ENCODE measurements around the gene GJA4.

The GJA4 gene

GRCh38 chr1:34843392-34844251 lies 50.8 kb downstream of the GJA4 start:
- H3K4me3 ChIP-seq (ENCODE audit: low read depth, low read length) = no peak overlapping the region
- ChIA-PET POLR2A (interaction anchor here (1.6 kb wide), 1 partner anchor 16 kb away, joined by 6 read pairs; the partner anchor contains the start of gene SMIM12), CTCF (interaction anchor here (12.1 kb wide), 1 partner anchor 13 kb away, joined by 143 read pairs; the partner anchor contains the start of gene SMIM12)
- no peak for DNase-seq (ENCODE audit: low read depth, low spot score)
- no peak for TF ChIP-seq CTCF (IDR thresholded peaks at IDR 0.05; ENCODE audit: insufficient read depth, low read length, missing control alignments)

- no peak for TF ChIP-seq CTCF (IDR thresholded peaks at IDR 0.05; ENCODE audit: insufficient read depth, low read length, missing control alignments)
- H3K4me3 ChIP-seq (ENCODE audit: low read depth, low read length) = no peak overlapping the region
- POLR2A ChIA-PET = interaction anchor here (1.6 kb wide), 1 partner anchor 15 kb away, joined by 6 read pairs; the partner anchor contains the start of gene SMIM12
- CTCF ChIA-PET = interaction anchor here (12.1 kb wide), 1 partner anchor 12 kb away, joined by 143 read pairs; the partner anchor contains the start of gene SMIM12
- no peak for DNase-seq (ENCODE audit: low read depth, low spot score)
These were observed 51.4 kb downstream of the GJA4 start for GRCh38 chr1:34844252-34844634.
